DND-41 (cell line): ENCODE data around the gene TMCC2.

Source experiments
- ATAC-seq: fragments of 200-7000 bp; cut with Tn5 transposase; 3 replicates; pipeline ENCODE4 v1.9.1; 2021; ENCODE audit warnings: low read depth; ENCODE audit not compliant: insufficient read depth
- DNase-seq: peaks from one replicate; pipeline ENCODE4 v3.0.0-alpha.2; 2020
- H2AFZ ChIP-seq: 2 replicates; pipeline ENCODE4 v1.6.0; 2012; ENCODE audit warnings: low read depth, low read length
- H3K27ac ChIP-seq: 2 replicates; pipeline ENCODE4 v1.5.1; 2012; ENCODE audit warnings: low read length, inconsistent platforms
- H3K27me3 ChIP-seq: fragments of 200-600 bp; sonication (generic); 2 replicates; pipeline ENCODE4 v1.6.0; 2012; ENCODE audit warnings: low read length, mild to moderate bottlenecking, inconsistent platforms; ENCODE audit not compliant: insufficient read depth, poor library complexity
- H3K36me3 ChIP-seq: 2 replicates; pipeline ENCODE4 v1.5.1; 2012; ENCODE audit warnings: low read length, inconsistent platforms; ENCODE audit not compliant: insufficient read depth
- H3K4me1 ChIP-seq: 2 replicates; pipeline ENCODE4 v1.5.1; 2012; ENCODE audit warnings: mild to moderate bottlenecking, low read length; ENCODE audit not compliant: insufficient read depth
- H3K4me2 ChIP-seq: 2 replicates; pipeline ENCODE4 v1.6.0; 2012; ENCODE audit warnings: mild to moderate bottlenecking, moderate library complexity, low read length, inconsistent platforms; ENCODE audit not compliant: insufficient read depth
- H3K4me3 ChIP-seq, 2 experiments: fragments of 200-600 bp in 1 of 2; shearing (Covaris generic) in 1 of 2; 2 replicates each; pipeline ENCODE4 v1.5.1; 2012 to 2016; ENCODE audit warnings: inconsistent platforms in 2 of 2, low read length in 2 of 2, mild to moderate bottlenecking in 2 of 2, low read depth in 1 of 2, moderate library complexity in 1 of 2
- H3K79me2 ChIP-seq: 2 replicates; pipeline ENCODE4 v1.6.0; 2012; ENCODE audit warnings: low read length, inconsistent platforms; ENCODE audit not compliant: insufficient read depth
- H3K9ac ChIP-seq: 2 replicates; pipeline ENCODE4 v1.6.0; 2012; ENCODE audit warnings: low read depth, mild to moderate bottlenecking, inconsistent platforms, low read length, moderate library complexity
- H3K9me3 ChIP-seq: 2 replicates; pipeline ENCODE4 v1.5.1; 2012; ENCODE audit warnings: low read length, moderate library complexity, mild to moderate bottlenecking, inconsistent platforms; ENCODE audit not compliant: insufficient read depth, severe bottlenecking
- H4K20me1 ChIP-seq: 2 replicates; pipeline ENCODE4 v1.6.0; 2012; ENCODE audit warnings: low read length; ENCODE audit not compliant: insufficient read depth
- CTCF ChIP-seq: IDR thresholded peaks from 2 replicates; pipeline ENCODE4 v1.5.1; 2012; ENCODE audit warnings: borderline replicate concordance, low read length, moderate library complexity, mild to moderate bottlenecking; ENCODE audit not compliant: poor library complexity, severe bottlenecking; ENCODE audit errors: extremely low read depth
- EZH2 ChIP-seq: IDR thresholded peaks from 3 replicates; pipeline ENCODE4 v1.6.1; 2012; ENCODE audit warnings: borderline replicate concordance, low read depth, mild to moderate bottlenecking, moderate library complexity, low read length, inconsistent platforms; ENCODE audit not compliant: severe bottlenecking

Gene TMCC2

DNA sequence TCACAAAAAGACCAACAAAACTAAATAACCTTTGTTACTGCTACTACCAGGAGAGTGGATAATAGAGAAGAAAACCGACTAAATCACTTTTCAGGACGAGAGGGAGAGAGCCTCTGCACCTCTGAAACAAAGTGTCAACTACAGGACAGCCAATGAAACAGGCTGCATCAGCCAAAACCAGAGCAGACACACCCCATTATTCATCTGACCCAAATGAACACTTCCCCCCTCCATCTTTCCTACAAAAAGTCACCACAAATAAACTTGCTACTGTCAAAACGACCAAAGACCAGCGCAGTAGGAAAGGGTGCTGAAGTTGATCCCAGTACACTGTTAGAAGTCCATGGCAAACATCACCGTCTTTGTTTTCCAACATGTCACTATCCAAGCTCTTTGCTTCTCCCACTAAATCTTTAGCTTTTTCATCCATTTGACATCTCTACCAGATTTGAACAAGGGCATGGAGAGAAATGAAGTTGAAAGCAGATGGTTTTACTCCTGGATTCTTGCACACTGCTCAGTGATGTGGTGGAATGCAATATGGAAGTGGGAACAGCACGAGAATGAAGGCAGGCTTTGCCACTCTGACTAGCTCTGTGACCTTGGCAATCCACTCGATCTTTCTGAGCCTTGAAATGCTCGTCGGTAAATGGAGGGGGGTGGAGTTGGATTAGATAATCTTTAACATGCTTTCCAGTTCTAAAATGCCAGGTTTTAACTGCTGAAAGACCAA lies 36.7 kb upstream of the TMCC2 start:
- ATAC-seq (no peak), DNase-seq (no peak)
- Histone ChIP-seq H3K9me3 (peaks cover 7% of the 10 kb centered on the region), H3K36me3 (peaks cover 4% of the 10 kb centered on the region; the same call in 1 of the 2 replicates), H2AFZ (no peak overlapping the region), H3K79me2 (no peaks in the 10 kb centered on the region), H3K4me1 (no peaks in the 10 kb centered on the region), H3K27ac (no peak overlapping the region), H3K9ac (no peak overlapping the region), H4K20me1 (peaks cover 6% of the 10 kb centered on the region), H3K4me2 (no peak overlapping the region), H3K4me3 (no peak overlapping the region), H3K27me3 (no peaks in the 10 kb centered on the region)
- TF ChIP-seq CTCF (no peak), EZH2 (no peak)

GRCh38 chr1:205191622-205192021 lies 36.1 kb upstream of the TMCC2 start:
- Histone ChIP-seq H3K79me2 (no peaks in the 10 kb centered on the region), H2AFZ (no peak overlapping the region), H3K4me1 (no peaks in the 10 kb centered on the region), H3K4me2 (no peak overlapping the region), H4K20me1 (peaks cover 6% of the 10 kb centered on the region), H3K9ac (no peak overlapping the region), H3K9me3 (peaks cover 7% of the 10 kb centered on the region), H3K27ac (no peak overlapping the region), H3K27me3 (no peaks in the 10 kb centered on the region), H3K4me3 (no peak overlapping the region), H3K36me3 (peaks cover 4% of the 10 kb centered on the region; the same call in 1 of the 2 replicates)
- TF ChIP-seq EZH2 = no peak
- TF ChIP-seq CTCF = no peak
- DNase-seq (no peak), ATAC-seq (no peak)

DNA sequence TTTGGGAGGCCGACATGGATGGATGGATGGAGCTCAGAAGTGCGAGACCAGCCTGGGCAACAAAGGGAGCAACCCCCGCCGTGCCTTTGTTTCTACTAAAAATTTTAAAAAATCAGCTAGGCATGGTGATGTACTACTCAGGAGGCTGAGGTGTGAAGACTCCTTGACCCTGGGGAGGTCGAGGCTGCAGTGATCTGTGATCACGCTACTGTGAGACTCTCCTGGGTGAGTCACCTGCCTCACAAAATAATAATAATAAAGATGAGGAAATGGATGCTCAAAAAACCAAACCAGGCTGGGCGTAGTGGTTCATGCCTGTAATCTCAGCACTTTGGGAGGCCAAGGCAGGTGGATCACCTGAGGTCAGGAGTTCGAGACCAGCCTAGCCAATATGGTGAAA lies 35.5 kb upstream of the TMCC2 start:
- peaks cover 5% of the 10 kb centered on the region for H4K20me1 ChIP-seq
- H3K4me3 ChIP-seq = no peak overlapping the region
- no peak overlapping the region for H3K4me2 ChIP-seq
- H3K36me3 ChIP-seq = peaks cover 4% of the 10 kb centered on the region; the same call in 1 of the 2 replicates
- ATAC-seq (no peak), DNase-seq (no peak)
- no peaks in the 10 kb centered on the region for H3K27me3 ChIP-seq
- no peak for TF ChIP-seq CTCF
- no peak for TF ChIP-seq EZH2
- no peaks in the 10 kb centered on the region for H3K79me2 ChIP-seq
- no peak overlapping the region for H3K9ac ChIP-seq
- peaks cover 7% of the 10 kb centered on the region for H3K9me3 ChIP-seq
- H2AFZ ChIP-seq = no peak overlapping the region
- H3K27ac ChIP-seq = no peak overlapping the region
- H3K4me1 ChIP-seq = no peaks in the 10 kb centered on the region
